ENCODE results near the gene NFKBIL1.

NFKBIL1 gene

DNA sequence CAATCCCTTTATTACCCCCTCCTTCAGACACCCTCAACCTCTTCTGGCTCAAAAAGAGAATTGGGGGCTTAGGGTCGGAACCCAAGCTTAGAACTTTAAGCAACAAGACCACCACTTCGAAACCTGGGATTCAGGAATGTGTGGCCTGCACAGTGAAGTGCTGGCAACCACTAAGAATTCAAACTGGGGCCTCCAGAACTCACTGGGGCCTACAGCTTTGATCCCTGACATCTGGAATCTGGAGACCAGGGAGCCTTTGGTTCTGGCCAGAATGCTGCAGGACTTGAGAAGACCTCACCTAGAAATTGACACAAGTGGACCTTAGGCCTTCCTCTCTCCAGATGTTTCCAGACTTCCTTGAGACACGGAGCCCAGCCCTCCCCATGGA lies 30.2 kb downstream of the NFKBIL1 start:
- no peak for ATAC-seq
- TF ChIP-seq TCF4 (CRISPR knock-in tag; IDR thresholded peaks at IDR 0.05; ENCODE audit: borderline replicate concordance), result no peak

DNA sequence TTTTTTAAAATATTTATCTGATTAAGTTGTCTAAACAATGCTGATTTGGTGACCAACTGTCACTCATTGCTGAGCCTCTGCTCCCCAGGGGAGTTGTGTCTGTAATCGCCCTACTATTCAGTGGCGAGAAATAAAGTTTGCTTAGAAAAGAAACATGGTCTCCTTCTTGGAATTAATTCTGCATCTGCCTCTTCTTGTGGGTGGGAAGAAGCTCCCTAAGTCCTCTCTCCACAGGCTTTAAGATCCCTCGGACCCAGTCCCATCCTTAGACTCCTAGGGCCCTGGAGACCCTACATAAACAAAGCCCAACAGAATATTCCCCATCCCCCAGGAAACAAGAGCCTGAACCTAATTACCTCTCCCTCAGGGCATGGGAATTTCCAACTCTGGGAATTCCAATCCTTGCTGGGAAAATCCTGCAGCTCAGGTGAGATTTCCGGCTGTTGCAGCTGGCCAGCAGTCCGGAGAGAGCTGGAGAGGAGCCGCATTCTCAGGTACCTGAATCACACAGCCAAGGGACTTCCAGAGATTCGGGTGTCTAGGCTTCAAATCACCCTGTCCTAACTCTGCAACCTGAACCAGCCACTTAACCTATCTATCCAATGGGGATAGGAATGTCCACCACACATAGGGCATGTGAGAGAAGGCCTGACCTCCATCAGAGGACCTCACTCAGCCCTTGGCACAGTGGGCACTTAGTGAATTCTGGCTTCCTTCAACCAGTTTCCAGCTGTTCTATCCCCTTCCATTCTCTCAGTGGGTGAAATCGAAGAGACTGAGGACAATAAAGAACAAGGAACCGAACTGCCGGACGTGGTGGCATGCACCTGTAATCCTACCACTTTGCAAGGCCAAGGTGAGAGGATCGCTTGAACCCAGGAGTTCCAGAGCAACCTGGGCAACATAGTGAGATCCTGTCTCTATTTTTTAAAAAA lies 31.0 kb downstream of the NFKBIL1 start:
- TF ChIP-seq ZC3H10 (CRISPR knock-in tag; IDR thresholded peaks at IDR 0.05), result no peak
- TF ChIP-seq ZFP3 (CRISPR knock-in tag; IDR thresholded peaks at IDR 0.05), result no peak
- TF ChIP-seq ARNTL (CRISPR knock-in tag; IDR thresholded peaks at IDR 0.05; ENCODE audit: borderline replicate concordance, low read depth), result no peak
- no peak for TF ChIP-seq ZNF565 (CRISPR knock-in tag; conservative IDR thresholded peaks at IDR 0.05; ENCODE audit: low read depth)
- no peak for TF ChIP-seq SNAI2 (CRISPR knock-in tag; IDR thresholded peaks at IDR 0.05)
- no peak for TF ChIP-seq ISL1 (CRISPR knock-in tag; IDR thresholded peaks at IDR 0.05)
- TF ChIP-seq, protein P1, sequence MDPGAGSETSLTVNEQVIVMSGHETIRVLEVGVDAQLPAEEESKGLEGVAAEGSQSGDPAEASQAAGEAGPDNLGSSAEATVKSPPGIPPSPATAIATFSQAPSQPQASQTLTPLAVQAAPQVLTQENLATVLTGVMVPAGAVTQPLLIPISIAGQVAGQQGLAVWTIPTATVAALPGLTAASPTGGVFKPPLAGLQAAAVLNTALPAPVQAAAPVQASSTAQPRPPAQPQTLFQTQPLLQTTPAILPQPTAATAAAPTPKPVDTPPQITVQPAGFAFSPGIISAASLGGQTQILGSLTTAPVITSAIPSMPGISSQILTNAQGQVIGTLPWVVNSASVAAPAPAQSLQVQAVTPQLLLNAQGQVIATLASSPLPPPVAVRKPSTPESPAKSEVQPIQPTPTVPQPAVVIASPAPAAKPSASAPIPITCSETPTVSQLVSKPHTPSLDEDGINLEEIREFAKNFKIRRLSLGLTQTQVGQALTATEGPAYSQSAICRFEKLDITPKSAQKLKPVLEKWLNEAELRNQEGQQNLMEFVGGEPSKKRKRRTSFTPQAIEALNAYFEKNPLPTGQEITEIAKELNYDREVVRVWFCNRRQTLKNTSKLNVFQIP (CRISPR knock-in tag; IDR thresholded peaks at IDR 0.05; ENCODE audit: borderline replicate concordance, low read depth), result no peak
- no peak for ATAC-seq

DNA sequence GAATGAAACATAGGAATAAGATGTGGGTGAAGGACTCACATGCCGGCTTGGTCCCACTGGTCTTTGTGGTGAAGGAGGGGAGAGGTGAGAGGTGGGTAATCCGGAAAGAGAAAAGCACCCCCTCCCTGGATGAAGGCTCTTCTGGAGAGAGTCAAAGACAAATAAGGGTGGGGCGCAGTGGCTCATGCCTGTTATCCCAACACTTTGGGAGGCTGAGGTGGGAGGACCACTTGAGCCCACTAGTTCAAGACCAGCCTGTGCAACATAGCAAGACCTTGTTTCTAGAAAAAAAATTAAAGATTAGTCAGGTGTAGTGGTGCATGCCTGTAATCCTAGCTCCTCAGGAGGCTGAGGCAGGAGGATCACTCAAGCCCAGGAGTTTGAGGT lies 31.7 kb downstream of the NFKBIL1 start:
- TF ChIP-seq TCF4 (CRISPR knock-in tag; IDR thresholded peaks at IDR 0.05; ENCODE audit: borderline replicate concordance), result no peak
- ATAC-seq, result no peak

DNA sequence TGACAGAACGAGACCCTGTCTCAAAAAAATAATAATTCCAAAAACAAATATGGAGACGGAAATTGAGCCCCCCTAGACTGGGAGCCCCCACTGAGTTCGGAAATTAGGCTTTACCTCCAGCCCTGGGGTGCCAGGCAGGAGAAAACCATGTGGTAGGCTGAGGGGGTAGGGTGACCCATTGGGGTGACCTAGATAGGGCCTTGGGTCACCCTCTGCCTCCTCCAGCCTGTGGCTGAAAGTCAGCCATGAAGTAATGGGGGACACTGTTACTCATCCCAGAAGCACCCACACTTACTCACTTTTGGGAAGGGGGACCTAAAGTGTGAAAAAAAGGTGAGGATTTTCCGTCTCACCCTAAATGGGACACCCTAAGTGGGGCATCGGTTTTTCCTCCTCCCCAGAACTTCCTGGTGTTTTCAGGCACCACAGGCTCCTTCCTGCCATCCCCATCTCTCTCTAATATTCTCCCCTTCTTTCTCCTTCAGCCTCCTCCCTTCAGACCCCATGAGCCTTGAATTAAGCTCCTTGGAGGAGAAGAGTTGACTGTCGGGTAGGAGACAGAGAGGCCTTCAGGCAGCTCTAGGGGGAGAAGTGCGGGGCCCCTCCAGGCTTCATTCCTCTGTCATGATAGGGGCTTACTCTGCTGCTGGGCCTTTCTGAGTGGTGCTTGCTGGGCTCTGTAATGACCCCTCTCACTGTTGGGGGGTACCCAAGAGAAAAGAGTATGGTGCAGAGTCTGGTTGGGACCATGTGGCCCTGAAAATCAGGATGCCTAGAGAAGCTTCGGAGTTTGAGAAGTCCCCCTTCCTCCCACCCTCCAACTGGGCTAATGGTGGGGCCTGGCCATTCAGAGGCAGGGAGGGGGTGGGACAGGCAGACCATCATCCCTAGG lies 32.4 kb downstream of the NFKBIL1 start:
- no peak for ATAC-seq
- TF ChIP-seq, protein P2, sequence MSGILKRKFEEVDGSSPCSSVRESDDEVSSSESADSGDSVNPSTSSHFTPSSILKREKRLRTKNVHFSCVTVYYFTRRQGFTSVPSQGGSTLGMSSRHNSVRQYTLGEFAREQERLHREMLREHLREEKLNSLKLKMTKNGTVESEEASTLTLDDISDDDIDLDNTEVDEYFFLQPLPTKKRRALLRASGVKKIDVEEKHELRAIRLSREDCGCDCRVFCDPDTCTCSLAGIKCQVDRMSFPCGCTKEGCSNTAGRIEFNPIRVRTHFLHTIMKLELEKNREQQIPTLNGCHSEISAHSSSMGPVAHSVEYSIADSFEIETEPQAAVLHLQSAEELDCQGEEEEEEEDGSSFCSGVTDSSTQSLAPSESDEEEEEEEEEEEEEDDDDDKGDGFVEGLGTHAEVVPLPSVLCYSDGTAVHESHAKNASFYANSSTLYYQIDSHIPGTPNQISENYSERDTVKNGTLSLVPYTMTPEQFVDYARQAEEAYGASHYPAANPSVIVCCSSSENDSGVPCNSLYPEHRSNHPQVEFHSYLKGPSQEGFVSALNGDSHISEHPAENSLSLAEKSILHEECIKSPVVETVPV (CRISPR knock-in tag; IDR thresholded peaks at IDR 0.05), result no peak

DNA sequence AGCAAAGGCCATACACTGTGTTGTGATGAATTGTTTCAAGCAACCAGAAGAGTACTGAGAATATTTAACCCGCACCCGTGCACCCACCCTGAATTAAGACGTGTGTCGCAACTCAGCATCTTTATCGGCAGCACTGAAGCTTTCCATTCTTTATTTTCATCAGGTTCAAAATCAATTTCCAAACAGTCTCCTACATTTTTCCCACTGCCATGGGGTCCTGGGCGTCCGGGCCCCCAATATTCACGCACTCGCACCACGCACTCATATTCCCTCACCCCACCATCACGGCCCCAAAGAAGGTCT lies 33.0 kb downstream of the NFKBIL1 start:
- ATAC-seq, result no peak
- TF ChIP-seq ISL1 (CRISPR knock-in tag; IDR thresholded peaks at IDR 0.05), result no peak
- no peak for TF ChIP-seq ARNTL (CRISPR knock-in tag; IDR thresholded peaks at IDR 0.05; ENCODE audit: borderline replicate concordance, low read depth)

DNA sequence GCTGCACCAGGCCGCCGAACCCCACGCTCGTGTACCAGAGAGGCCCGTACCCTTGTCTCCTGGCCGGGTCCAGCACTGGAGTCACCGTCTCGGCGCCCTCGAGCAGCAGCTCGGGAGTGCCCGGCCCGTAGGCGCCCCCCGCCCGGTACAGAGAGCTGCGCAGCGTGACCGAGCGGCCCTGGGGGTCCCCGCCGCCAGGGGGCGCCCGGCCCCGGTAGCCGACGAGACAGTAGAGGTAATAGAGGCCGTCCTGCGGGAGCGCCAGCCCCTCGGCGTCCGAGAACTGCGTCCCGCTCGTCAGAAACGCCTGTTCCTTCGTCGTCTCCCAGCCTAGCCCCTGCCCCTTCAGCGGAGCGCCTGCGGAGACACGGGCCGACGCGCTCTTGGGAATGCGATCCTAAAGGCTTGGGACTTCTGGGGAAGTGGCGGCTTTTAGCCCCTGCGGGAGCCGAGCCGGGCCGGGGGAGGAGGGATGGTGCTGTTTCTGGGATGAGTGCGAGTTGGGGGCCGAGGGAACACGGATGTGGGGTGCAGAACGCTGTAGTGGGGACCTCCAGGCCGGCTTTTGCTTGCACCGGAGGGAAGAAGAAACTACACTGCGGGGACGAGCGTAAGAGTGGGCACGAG lies 33.5 kb downstream of the NFKBIL1 start:
- TF ChIP-seq SNAI2 (CRISPR knock-in tag; IDR thresholded peaks at IDR 0.05), result no peak
- no peak for TF ChIP-seq ISL1 (CRISPR knock-in tag; IDR thresholded peaks at IDR 0.05)
- ATAC-seq, result peak; percentile 99

DNA sequence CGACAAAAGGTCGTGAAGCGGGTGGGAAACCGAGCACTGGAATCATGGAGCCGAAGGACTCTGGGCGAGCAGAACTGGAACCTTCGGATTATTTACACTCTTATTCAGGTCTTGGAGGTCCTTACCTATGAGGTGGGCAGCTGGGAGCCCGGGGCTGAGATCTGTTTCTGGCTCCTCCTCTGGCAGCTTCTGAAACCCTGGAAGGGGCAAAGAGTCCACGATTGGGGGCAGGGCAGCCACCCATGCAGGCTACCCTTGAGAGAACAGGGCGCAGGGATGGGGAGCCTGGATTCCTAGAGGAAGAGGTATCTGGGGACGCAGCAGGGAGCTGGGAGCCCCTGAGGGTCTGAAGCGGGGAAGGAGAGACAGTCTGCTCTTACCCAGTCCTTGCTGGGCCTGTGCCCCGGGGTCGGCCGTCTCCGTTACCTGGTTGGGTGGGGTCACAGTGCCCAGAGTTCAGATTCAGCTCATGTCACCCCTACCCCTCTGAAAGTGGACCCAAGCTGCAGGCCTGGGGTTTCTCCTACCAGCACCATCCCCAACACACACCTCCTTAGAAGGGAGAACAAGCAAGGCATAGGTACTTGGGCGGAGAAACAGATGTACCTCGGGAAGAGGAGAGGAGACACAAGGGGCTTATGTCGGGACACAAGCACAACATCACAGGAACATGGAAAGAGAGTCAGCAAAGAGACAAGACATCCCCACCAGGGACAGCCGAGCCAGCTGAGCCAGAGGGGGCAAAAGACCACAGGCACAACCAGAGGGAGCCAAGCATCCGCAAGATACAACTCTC lies 34.2 kb downstream of the NFKBIL1 start:
- ATAC-seq, result peak; percentile 21
- TF ChIP-seq BACH2 (CRISPR knock-in tag; IDR thresholded peaks at IDR 0.05; ENCODE audit: borderline replicate concordance) (no peak), ZFP30 (CRISPR knock-in tag; IDR thresholded peaks at IDR 0.05) (no peak), PPARA (CRISPR knock-in tag; IDR thresholded peaks at IDR 0.05; ENCODE audit: borderline replicate concordance) (no peak), ZNF70 (CRISPR knock-in tag; IDR thresholded peaks at IDR 0.05) (no peak), CSDC2 (CRISPR knock-in tag; IDR thresholded peaks at IDR 0.05) (no peak), ZNF565 (CRISPR knock-in tag; conservative IDR thresholded peaks at IDR 0.05; ENCODE audit: low read depth) (no peak), GLIS3 (CRISPR knock-in tag; IDR thresholded peaks at IDR 0.05) (no peak), ARNTL (CRISPR knock-in tag; IDR thresholded peaks at IDR 0.05; ENCODE audit: borderline replicate concordance, low read depth) (no peak), ZFP3 (CRISPR knock-in tag; IDR thresholded peaks at IDR 0.05) (no peak), ZNF8 (CRISPR knock-in tag; IDR thresholded peaks at IDR 0.05) (no peak), OSR1 (CRISPR knock-in tag; IDR thresholded peaks at IDR 0.05) (no peak), ISL1 (CRISPR knock-in tag; IDR thresholded peaks at IDR 0.05) (no peak)
- TF ChIP-seq, protein P2 (CRISPR knock-in tag; IDR thresholded peaks at IDR 0.05), result no peak
- TF ChIP-seq, protein P1 (CRISPR knock-in tag; IDR thresholded peaks at IDR 0.05; ENCODE audit: borderline replicate concordance, low read depth), result no peak
- TF ChIP-seq, protein P3, sequence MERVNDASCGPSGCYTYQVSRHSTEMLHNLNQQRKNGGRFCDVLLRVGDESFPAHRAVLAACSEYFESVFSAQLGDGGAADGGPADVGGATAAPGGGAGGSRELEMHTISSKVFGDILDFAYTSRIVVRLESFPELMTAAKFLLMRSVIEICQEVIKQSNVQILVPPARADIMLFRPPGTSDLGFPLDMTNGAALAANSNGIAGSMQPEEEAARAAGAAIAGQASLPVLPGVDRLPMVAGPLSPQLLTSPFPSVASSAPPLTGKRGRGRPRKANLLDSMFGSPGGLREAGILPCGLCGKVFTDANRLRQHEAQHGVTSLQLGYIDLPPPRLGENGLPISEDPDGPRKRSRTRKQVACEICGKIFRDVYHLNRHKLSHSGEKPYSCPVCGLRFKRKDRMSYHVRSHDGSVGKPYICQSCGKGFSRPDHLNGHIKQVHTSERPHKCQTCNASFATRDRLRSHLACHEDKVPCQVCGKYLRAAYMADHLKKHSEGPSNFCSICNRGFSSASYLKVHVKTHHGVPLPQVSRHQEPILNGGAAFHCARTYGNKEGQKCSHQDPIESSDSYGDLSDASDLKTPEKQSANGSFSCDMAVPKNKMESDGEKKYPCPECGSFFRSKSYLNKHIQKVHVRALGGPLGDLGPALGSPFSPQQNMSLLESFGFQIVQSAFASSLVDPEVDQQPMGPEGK (CRISPR knock-in tag; IDR thresholded peaks at IDR 0.05; ENCODE audit: borderline replicate concordance), result no peak

All from SK-N-SH treated with all-trans-retinoic acid at 6 μM for 48 hours (cell line).